Measurements from ENCODE around the gene EMC6. TPM values are rescaled to one million over a fixed set of nuclear protein-coding genes. Genes with fewer than 3 reads are reported as not detected.

The EMC6 gene
- total and polyA plus RNA-seq, 11 donors = 24.2 to 190 (median 52.1) TPM

- H3K27ac ChIP-seq = no peak overlapping the region
- H3K4me1 ChIP-seq = peaks cover 0 to 23% (median 8%) of the 10 kb centered on the region in 12 donors
- ATAC-seq (no peak), DNase-seq (peak in 1 of 5 donors; percentile 27)
- H3K9me3 ChIP-seq = no peaks in the 10 kb centered on the region
- intact Hi-C loops (cut with DNase I) = no loop called here
- 82 to 89% (median 85%) methylated on average over 9 of the region's 9 CpGs for WGBS, 4 donors
- TF ChIP-seq CTCF (IDR thresholded peaks at IDR 0.05) (peak in 1 of 12 donors; percentile 21), POLR2A (IDR thresholded peaks at IDR 0.05) (no peak)
- no peak overlapping the region for H3K4me3 ChIP-seq
- no peaks in the 10 kb centered on the region for H3K36me3 ChIP-seq
- peaks cover 0 to 40% (median 10%) of the 10 kb centered on the region in 9 donors for H3K27me3 ChIP-seq
Observed at GRCh38 chr17:3692346-3692745, 23.7 kb downstream of the EMC6 start.

- H3K27ac ChIP-seq = no peak overlapping the region
- TF ChIP-seq POLR2A (IDR thresholded peaks at IDR 0.05) (no peak), CTCF (IDR thresholded peaks at IDR 0.05) (no peak)
Observed at GRCh38 chr17:3693141-3693540, 24.5 kb downstream of the EMC6 start.

GRCh38 chr17:3693829-3694231 lies 25.2 kb downstream of the EMC6 start:
- no peak overlapping the region for H3K4me3 ChIP-seq
- peaks cover 0 to 40% (median 10%) of the 10 kb centered on the region in 9 donors for H3K27me3 ChIP-seq
- peaks cover 0 to 23% (median 8%) of the 10 kb centered on the region in 12 donors for H3K4me1 ChIP-seq
- intact Hi-C loops (cut with DNase I) = no loop called here
- H3K9me3 ChIP-seq = peaks cover 0 to 9% (median 0%) of the 10 kb centered on the region in 12 donors
- ATAC-seq (no peak), DNase-seq (no peak)
- 78 to 87% (median 79%) methylated on average over 9 of the region's 9 CpGs for WGBS, 4 donors
- H3K27ac ChIP-seq = no peak overlapping the region
- H3K36me3 ChIP-seq = no peaks in the 10 kb centered on the region
- no peak for TF ChIP-seq CTCF (IDR thresholded peaks at IDR 0.05)
- TF ChIP-seq POLR2A (IDR thresholded peaks at IDR 0.05) = no peak

More at GRCh38 chr17:3693141-3693540, 24.5 kb downstream of the EMC6 start:
- DNase-seq (no peak), ATAC-seq (no peak)
- Histone ChIP-seq H3K4me3 (no peak overlapping the region), H3K9me3 (peaks cover 0 to 5% (median 0%) of the 10 kb centered on the region in 12 donors), H3K4me1 (peaks cover 0 to 23% (median 8%) of the 10 kb centered on the region in 12 donors), H3K36me3 (no peaks in the 10 kb centered on the region), H3K27me3 (peaks cover 0 to 40% (median 10%) of the 10 kb centered on the region in 9 donors)
- WGBS, 4 donors = 53 to 62% (median 59%) methylated on average over 4 of the region's 4 CpGs
- intact Hi-C loops (cut with DNase I) = no loop called here

GRCh38 chr17:3695129-3695722 lies 26.6 kb downstream of the EMC6 start:
- Histone ChIP-seq H3K4me3 (peak overlapping the region; percentile 24 to 68 (median 52)), H3K27ac (peak overlapping the region in 11 of 12 donors; percentile 41 to 83 (median 75)), H3K9me3 (peaks cover 0 to 9% (median 0%) of the 10 kb centered on the region in 12 donors), H3K4me1 (peaks cover 0 to 23% (median 8%) of the 10 kb centered on the region in 12 donors), H3K36me3 (no peaks in the 10 kb centered on the region), H3K27me3 (peaks cover 0 to 40% (median 10%) of the 10 kb centered on the region in 9 donors)
- WGBS, 4 donors = 6 to 15% (median 7%) methylated on average over 5 to 17 of the region's 17 CpGs
- intact Hi-C loops (cut with DNase I) = no loop called here
- ATAC-seq (peak; percentile 75 to 90 (median 86)), DNase-seq (peak in 4 of 5 donors; percentile 58 to 72 (median 64))
- TF ChIP-seq CTCF (IDR thresholded peaks at IDR 0.05) = no peak
- no peak for TF ChIP-seq POLR2A (IDR thresholded peaks at IDR 0.05)
